Ovary (tissue), 3 donors: ENCODE data around the gene AKAP6.

ENCODE experiments used
- POLR2A ChIP-seq: fragments of 450-650 bp; IDR thresholded peaks from one replicate; pipeline ENCODE4 v1.6.1; 2017; ENCODE audit warnings: antibody characterized with exemption, mild to moderate bottlenecking, moderate library complexity
- TF ChIP-seq, protein P1 (sequence below), 3 donors: fragments of 450-650 bp in 2 of 3; fragments of 200-600 bp in 1 of 3; IDR thresholded peaks; one replicate each; pipeline versions ENCODE4 v1.5.1 to v1.8.0; 2016 to 2022; ENCODE audit warnings: antibody characterized with exemption in 3 of 3, mild to moderate bottlenecking in 1 of 3
- donor health status: DM: no; HTN: no; CAD: no.

DNA sequence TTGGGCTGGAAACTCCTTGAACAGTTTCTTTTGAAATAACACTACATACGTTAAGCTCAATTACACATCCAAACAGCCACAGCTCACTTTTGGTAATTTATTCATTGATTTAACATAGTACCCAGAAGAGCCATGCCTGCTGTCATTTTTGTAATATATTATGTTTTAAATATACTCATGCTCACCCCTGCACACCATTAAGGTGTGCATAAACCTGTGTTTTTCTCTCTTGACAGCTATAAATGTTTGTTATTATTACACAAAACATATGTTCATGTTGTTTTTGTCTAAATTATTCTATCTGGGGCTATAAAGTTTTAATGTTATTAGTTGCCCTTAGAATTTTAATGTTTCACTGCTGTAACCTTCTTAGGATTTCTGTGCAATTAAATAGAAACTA, 296.1 kb downstream of the AKAP6 start:
- TF ChIP-seq POLR2A: no peak
- TF ChIP-seq, protein P1, sequence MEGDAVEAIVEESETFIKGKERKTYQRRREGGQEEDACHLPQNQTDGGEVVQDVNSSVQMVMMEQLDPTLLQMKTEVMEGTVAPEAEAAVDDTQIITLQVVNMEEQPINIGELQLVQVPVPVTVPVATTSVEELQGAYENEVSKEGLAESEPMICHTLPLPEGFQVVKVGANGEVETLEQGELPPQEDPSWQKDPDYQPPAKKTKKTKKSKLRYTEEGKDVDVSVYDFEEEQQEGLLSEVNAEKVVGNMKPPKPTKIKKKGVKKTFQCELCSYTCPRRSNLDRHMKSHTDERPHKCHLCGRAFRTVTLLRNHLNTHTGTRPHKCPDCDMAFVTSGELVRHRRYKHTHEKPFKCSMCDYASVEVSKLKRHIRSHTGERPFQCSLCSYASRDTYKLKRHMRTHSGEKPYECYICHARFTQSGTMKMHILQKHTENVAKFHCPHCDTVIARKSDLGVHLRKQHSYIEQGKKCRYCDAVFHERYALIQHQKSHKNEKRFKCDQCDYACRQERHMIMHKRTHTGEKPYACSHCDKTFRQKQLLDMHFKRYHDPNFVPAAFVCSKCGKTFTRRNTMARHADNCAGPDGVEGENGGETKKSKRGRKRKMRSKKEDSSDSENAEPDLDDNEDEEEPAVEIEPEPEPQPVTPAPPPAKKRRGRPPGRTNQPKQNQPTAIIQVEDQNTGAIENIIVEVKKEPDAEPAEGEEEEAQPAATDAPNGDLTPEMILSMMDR (IDR thresholded peaks at IDR 0.05): no peak
